HepG2 (cell line): ENCODE measurements around the gene KLHL12. TPM values are rescaled to one million over a fixed set of nuclear protein-coding genes. Genes with fewer than 3 reads are reported as not detected.
A peak's percentile ranks its signal among the peaks of the same experiment; 100 is the strongest.

ENCODE experiments used
- FUBP1 ChIP-seq: sonication (generic); formaldehyde crosslinking; IDR thresholded peaks from 2 replicates; pipeline ENCODE4 v1.5.1; 2020; ENCODE audit warnings: missing genetic modification reagents, mild to moderate bottlenecking, borderline replicate concordance
- HMGXB3 ChIP-seq: sonication (generic); formaldehyde crosslinking; IDR thresholded peaks from 2 replicates; pipeline ENCODE4 v1.4.0; 2020; ENCODE audit warnings: missing genetic modification reagents, borderline replicate concordance
- KIAA2018 ChIP-seq: sonication (generic); formaldehyde crosslinking; IDR thresholded peaks from 2 replicates; pipeline ENCODE4 v1.5.0; 2020; ENCODE audit warnings: mild to moderate bottlenecking, missing genetic modification reagents, borderline replicate concordance
- MIER2 ChIP-seq: IDR thresholded peaks from 2 replicates; pipeline ENCODE4 v1.6.1; 2016; ENCODE audit warnings: missing biosample characterization, missing genetic modification reagents
- RARA ChIP-seq: IDR thresholded peaks from 2 replicates; pipeline ENCODE4 v1.6.1; 2016; ENCODE audit warnings: missing genetic modification reagents, missing compliant biosample characterization
- SAP130 ChIP-seq: IDR thresholded peaks from 2 replicates; pipeline ENCODE4 v1.6.1; 2016; ENCODE audit warnings: low read depth
- TBX3 ChIP-seq: fragments of 450-650 bp; IDR thresholded peaks from 2 replicates; pipeline ENCODE4 v1.6.1; 2017; ENCODE audit warnings: antibody characterized with exemption, mild to moderate bottlenecking, inconsistent platforms, borderline replicate concordance
- ZC3H13 ChIP-seq: sonication (generic); formaldehyde crosslinking; IDR thresholded peaks from 2 replicates; pipeline ENCODE4 v1.8.1; 2023; ENCODE audit warnings: mild to moderate bottlenecking, missing genetic modification reagents, moderate library complexity
- ZGPAT ChIP-seq: IDR thresholded peaks from 2 replicates; pipeline ENCODE4 v1.6.1; 2016; ENCODE audit warnings: mild to moderate bottlenecking
- ZNF20 ChIP-seq: sonication (generic); formaldehyde crosslinking; IDR thresholded peaks from 2 replicates; pipeline ENCODE4 v1.4.0; 2020; ENCODE audit warnings: mild to moderate bottlenecking, moderate library complexity, missing genetic modification reagents
- ZNF3 ChIP-seq: IDR thresholded peaks from 2 replicates; pipeline ENCODE4 v1.7.0; 2017; ENCODE audit warnings: inconsistent platforms
- ZNF644 ChIP-seq: IDR thresholded peaks from 2 replicates; pipeline ENCODE4 v1.6.1; 2016; ENCODE audit warnings: low read depth
- polyA plus RNA-seq, 8 experiments: library from polyadenylated mRNA; depleted of rRNA in 3 of 8; stranded (reverse) in 7 of 8; unstranded in 1 of 8; fragments of >200 nt; fragmentation: Illumina TruSeq in 4 of 8; extraction: Trizol in 4 of 8; gene quantifications; 2 replicates each; pipeline versions ENCODE4 v1.2.1 to v1.2.3, GENCODE V29; 2011 to 2016; ENCODE audit warnings: low read depth in 4 of 8, missing spikeins in 1 of 8, mixed read lengths in 1 of 8; ENCODE audit not compliant: insufficient read depth in 1 of 8
- total RNA-seq, 5 experiments: library from RNA; depleted of rRNA; stranded (reverse); fragments of >200 nt; fragmentation: Illumina TruSeq; extraction: Trizol; gene quantifications; 2 replicates each; pipeline ENCODE4 v1.2.3, GENCODE V29; 2016; ENCODE audit warnings: low read depth in 1 of 5

The KLHL12 gene
- total and polyA plus RNA-seq, 2 of the 13 experiments (the other 11 are each of a cell fraction or from before 2014, with no cell fraction given): 19.2 to 25.2 TPM

GRCh38 chr1:202862679-202863560 is 64.1 kb downstream of the KLHL12 start (continued):
- TF ChIP-seq ZNF20 (CRISPR knock-in tag) (no peak), TBX3 (peak; percentile 28; the same call in 1 of the 2 replicates), ZNF644 (no peak), SAP130 (CRISPR knock-in tag) (peak; percentile 73; the same call in 1 of the 2 replicates), MIER2 (CRISPR knock-in tag) (no peak), ZGPAT (peak; percentile 60; the same call in 1 of the 2 replicates), FUBP1 (no peak), HMGXB3 (CRISPR knock-in tag) (no peak), KIAA2018 (no peak), ZC3H13 (no peak), ZNF3 (CRISPR knock-in tag) (no peak), RARA (CRISPR knock-in tag) (0 out of 2 replicates have a peak, but pooled peaks have one; percentile 22)
